SK-N-SH (cell line): Measurements from ENCODE around the gene ZNF398. TPM values are rescaled to one million over a fixed set of nuclear protein-coding genes. Genes with fewer than 3 reads are reported as not detected.

Experiments used
- CTCF ChIA-PET: fragments of 300-600, 350-600 bp; formaldehyde crosslinking; extraction: SDS; loops from one replicate; lab custom pipeline; 2021; lab: Yijun Ruan, JAX
- POLR2A ChIA-PET: fragments of 350-600 bp; sonication (Branson Sonifier 250); formaldehyde crosslinking; extraction: SDS; loops from one replicate; lab custom pipeline; 2020; ENCODE audit warnings: antibody characterized with exemption, inconsistent platforms; lab: Yijun Ruan, JAX
- DNase-seq: peaks from one replicate; pipeline ENCODE4 v3.0.0; 2012
- H2AFZ ChIP-seq: fragments of 200-600 bp; sonication (generic); 2 replicates; pipeline ENCODE4 v1.8.1; 2016; ENCODE audit warnings: antibody characterized with exemption, mild to moderate bottlenecking, low read depth
- H3F3A ChIP-seq: fragments of 200-600 bp; sonication (generic); replicated peaks from 2 replicates; pipeline ENCODE3; 2016; ENCODE audit warnings: antibody characterized with exemption, mild to moderate bottlenecking; ENCODE audit not compliant: insufficient read depth
- H3K27ac ChIP-seq, 2 experiments: fragments of 200-500 bp in 1 of 2; fragments of 200-600 bp in 1 of 2; sonication (Bioruptor generic) in 1 of 2; sonication (generic), shearing (Covaris generic) in 1 of 2; 2 replicates each; pipeline versions ENCODE4 v1.5.1 to v1.6.1; 2014 to 2016; ENCODE audit warnings: low read depth in 2 of 2, inconsistent platforms in 1 of 2, low read length in 1 of 2, mild to moderate bottlenecking in 1 of 2, mixed read lengths in 1 of 2
- H3K27me3 ChIP-seq: fragments of 200-600 bp; sonication (generic), shearing (Covaris generic); 2 replicates; pipeline ENCODE4 v1.6.1; 2016; ENCODE audit warnings: mixed run types; ENCODE audit not compliant: insufficient read depth
- H3K36me3 ChIP-seq, 2 experiments: fragments of 200-500 bp in 1 of 2; fragments of 200-600 bp in 1 of 2; sonication (Bioruptor generic) in 1 of 2; sonication (generic) in 1 of 2; replicated peaks in 1 of 2; 2 replicates each; pipeline versions ENCODE3 to v1.5.1; 2014 to 2016; ENCODE audit warnings: low read length in 1 of 2, mild to moderate bottlenecking in 1 of 2; ENCODE audit not compliant: insufficient read depth in 2 of 2, control insufficient read depth in 1 of 2
- H3K4me1 ChIP-seq, 2 experiments: fragments of 200-500 bp in 1 of 2; fragments of 200-600 bp in 1 of 2; sonication (Bioruptor generic) in 1 of 2; sonication (generic), shearing (Covaris generic) in 1 of 2; 2 replicates each; pipeline versions ENCODE4 v1.5.1 to v1.6.1; 2014 to 2016; ENCODE audit warnings: low read depth in 1 of 2, low read length in 1 of 2, mixed run types in 1 of 2; ENCODE audit not compliant: insufficient read depth in 2 of 2, control insufficient read depth in 1 of 2
- H3K4me2 ChIP-seq: fragments of 200-600 bp; sonication (generic), shearing (Covaris generic); 2 replicates; pipeline ENCODE4 v1.6.1; 2017; ENCODE audit warnings: mixed run types
- H3K4me3 ChIP-seq, 2 experiments: fragments of 200-500 bp in 1 of 2; fragments of 200-600 bp in 1 of 2; sonication (Bioruptor generic) in 1 of 2; sonication (generic), shearing (Covaris generic) in 1 of 2; 2 replicates each; pipeline versions ENCODE4 v1.5.1 to v1.8.1; 2014 to 2016; ENCODE audit warnings: low read depth in 2 of 2, inconsistent platforms in 1 of 2, low read length in 1 of 2, mild to moderate bottlenecking in 1 of 2, mixed read lengths in 1 of 2, moderate library complexity in 1 of 2
- H3K79me2 ChIP-seq: fragments of 200-600 bp; sonication (generic); 2 replicates; pipeline ENCODE4 v1.8.1; 2017; ENCODE audit warnings: mild to moderate bottlenecking; ENCODE audit not compliant: insufficient read depth
- H3K9ac ChIP-seq: fragments of 200-600 bp; sonication (generic); 2 replicates; pipeline ENCODE4 v1.6.1; 2017; ENCODE audit warnings: mixed run types
- H3K9me2 ChIP-seq: fragments of 200-600 bp; sonication (generic); 2 replicates; pipeline ENCODE4 v1.6.1; 2017; ENCODE audit warnings: mixed run types
- H3K9me3 ChIP-seq: fragments of 200-600 bp; sonication (generic); 2 replicates; pipeline ENCODE4 v1.6.1; 2017; ENCODE audit warnings: mixed run types, mild to moderate bottlenecking, moderate library complexity
- H4K20me1 ChIP-seq: fragments of 200-600 bp; sonication (generic); 2 replicates; pipeline ENCODE4 v1.6.1; 2017; ENCODE audit warnings: mild to moderate bottlenecking, mixed run types; ENCODE audit not compliant: insufficient read depth
- EZH2phosphoT487 ChIP-seq: fragments of 200-600 bp; sonication (generic); IDR thresholded peaks from 2 replicates; pipeline ENCODE4 v1.6.1; 2017; ENCODE audit warnings: low read depth, mixed run types, mild to moderate bottlenecking, antibody characterized with exemption, moderate library complexity, borderline replicate concordance
- FOXM1 ChIP-seq: IDR thresholded peaks from 2 replicates; pipeline ENCODE4 v1.4.0; 2012; ENCODE audit warnings: low read depth, mild to moderate bottlenecking
- GABPA ChIP-seq: IDR thresholded peaks from 2 replicates; pipeline ENCODE4 v1.4.0; 2012; ENCODE audit warnings: low read depth, mild to moderate bottlenecking
- JUND ChIP-seq: IDR thresholded peaks from 2 replicates; pipeline ENCODE4 v1.4.0; 2012
- MEF2A ChIP-seq: IDR thresholded peaks from 2 replicates; pipeline ENCODE4 v1.4.0; 2012; ENCODE audit warnings: low read depth, borderline replicate concordance
- MXI1 ChIP-seq: IDR thresholded peaks from 2 replicates; pipeline ENCODE4 v1.6.1; 2012; ENCODE audit warnings: mild to moderate bottlenecking, low read depth, low read length, improper control_type of control experiment
- NFIC ChIP-seq: IDR thresholded peaks from 2 replicates; pipeline ENCODE4 v1.4.0; 2012; ENCODE audit warnings: borderline replicate concordance
- NRF1 ChIP-seq: IDR thresholded peaks from 2 replicates; pipeline ENCODE4 v1.6.1; 2012; ENCODE audit warnings: low read depth, mild to moderate bottlenecking, low read length
- RAD21 ChIP-seq: IDR thresholded peaks from 2 replicates; pipeline ENCODE4 v1.6.1; 2012; ENCODE audit warnings: mild to moderate bottlenecking, low read length
- RFX5 ChIP-seq: IDR thresholded peaks from 2 replicates; pipeline ENCODE4 v1.6.1; 2012; ENCODE audit warnings: mild to moderate bottlenecking, improper control_type of control experiment, low read length
- RXRA ChIP-seq: IDR thresholded peaks from 2 replicates; pipeline ENCODE4 v1.4.0; 2012; ENCODE audit warnings: low read depth, mild to moderate bottlenecking, borderline replicate concordance
- SMC3 ChIP-seq: IDR thresholded peaks from 2 replicates; pipeline ENCODE4 v1.6.1; 2012; ENCODE audit warnings: low read depth, low read length, improper control_type of control experiment
- TCF12 ChIP-seq: IDR thresholded peaks from 2 replicates; pipeline ENCODE4 v1.4.0; 2012
- TEAD4 ChIP-seq: IDR thresholded peaks from 2 replicates; pipeline ENCODE4 v1.4.0; 2012; ENCODE audit warnings: mild to moderate bottlenecking, borderline replicate concordance; ENCODE audit not compliant: insufficient read depth
- YY1 ChIP-seq: IDR thresholded peaks from 2 replicates; pipeline ENCODE4 v1.4.0; 2012; ENCODE audit warnings: low read depth, mild to moderate bottlenecking
- WGBS: methylation state at CpG from one replicate; pipeline ENCODE4 v1.1.6; 2017; ENCODE audit warnings: low lambda C conversion rate; 5-methylcytosine and 5-hydroxymethylcytosine counted together
- polyA plus RNA-seq, 3 experiments: library from polyadenylated mRNA; depleted of rRNA; stranded (reverse); fragments of >200 nt; gene quantifications; 2 replicates each; pipeline ENCODE4 v1.2.3, GENCODE V29; 2012
- TF ChIP-seq, protein P1 (sequence below): IDR thresholded peaks from 2 replicates; pipeline ENCODE4; 2012
- TF ChIP-seq, protein P2 (sequence below): fragments of 150-350 bp; IDR thresholded peaks from 2 replicates; pipeline ENCODE4 v1.6.1; 2017; ENCODE audit warnings: antibody characterized with exemption, low read length, low read depth, borderline replicate concordance
- TF ChIP-seq, protein P3 (sequence below): IDR thresholded peaks from 2 replicates; pipeline ENCODE4 v1.4.0; 2012; ENCODE audit warnings: low read depth
- TF ChIP-seq, protein P4 (sequence below): IDR thresholded peaks from 2 replicates; pipeline ENCODE4 v1.6.1; 2012; ENCODE audit warnings: mild to moderate bottlenecking, low read depth, low read length, moderate library complexity

Gene ZNF398
- polyA plus RNA-seq, 1 of the 3 experiments (the other 2 are of a cell fraction) = 4.5 TPM

DNA sequence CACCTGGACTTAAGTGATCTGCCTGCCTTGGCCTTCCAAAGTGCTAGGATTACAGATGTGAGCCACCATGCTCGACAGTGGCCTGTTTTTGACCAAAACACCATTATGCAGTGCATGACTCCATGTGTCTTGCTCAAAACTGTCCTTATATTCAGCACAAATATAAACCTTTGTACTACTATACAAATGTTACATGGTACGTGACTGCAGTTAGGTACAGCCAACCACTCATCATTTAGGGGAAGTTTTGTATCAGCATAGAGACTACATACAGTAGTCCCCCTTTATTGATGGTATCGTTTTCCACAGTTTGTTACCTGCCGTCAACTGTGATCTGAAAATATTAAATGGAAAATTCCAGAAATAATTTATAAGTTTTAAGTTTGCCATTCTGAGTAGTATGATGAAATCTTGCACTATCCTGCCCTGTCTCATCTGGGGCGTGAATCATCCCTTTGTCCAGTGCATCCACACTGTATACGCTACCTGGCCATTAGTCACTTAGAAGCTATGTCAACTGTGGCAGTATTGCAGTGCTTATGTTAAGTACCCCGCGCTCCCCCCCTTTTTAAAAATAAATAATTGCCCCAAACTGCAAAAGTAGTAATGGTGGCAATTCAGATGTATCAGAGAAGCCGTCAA is 24.8 kb downstream of the ZNF398 start:
- Histone ChIP-seq H3F3A (no peaks in the 10 kb centered on the region), H3K36me3 (peaks cover 30 to 80% of the 10 kb centered on the region in 2 experiments)

DNA sequence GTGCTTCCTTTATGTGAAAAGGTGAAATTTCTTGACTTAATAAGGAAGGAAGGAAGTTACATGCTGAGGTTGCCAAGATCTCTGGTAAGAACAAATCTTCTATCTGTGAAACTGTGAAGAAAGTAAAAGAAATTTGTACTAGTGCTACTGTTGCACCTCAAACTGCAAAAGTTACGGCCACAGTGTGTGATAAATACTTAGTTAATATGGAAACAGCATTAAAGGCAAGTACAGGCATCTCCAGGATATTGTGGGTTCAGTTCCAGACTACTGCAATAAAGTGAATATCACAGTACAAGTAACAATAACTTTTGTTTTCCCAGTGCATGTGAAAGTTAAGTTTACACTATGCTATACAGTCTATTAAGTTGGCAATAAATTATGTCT is 25.3 kb downstream of the ZNF398 start:
- 97% methylated on average over 1 of the region's 1 CpG for WGBS
- Histone ChIP-seq H3K4me1 (peaks cover 0 to 13% of the 10 kb centered on the region in 2 experiments; a peak in 2 of 4 replicates), H3K27ac (no peak overlapping the region), H3K9me3 (no peaks in the 10 kb centered on the region), H3K9ac (no peak overlapping the region), H4K20me1 (no peaks in the 10 kb centered on the region), H3K4me2 (no peak overlapping the region), H3K79me2 (no peaks in the 10 kb centered on the region), H3K4me3 (no peak overlapping the region), H3K27me3 (no peaks in the 10 kb centered on the region), H3K36me3 (peaks cover 29 to 80% of the 10 kb centered on the region in 2 experiments), H2AFZ (no peak overlapping the region), H3K9me2 (no peaks in the 10 kb centered on the region), H3F3A (no peaks in the 10 kb centered on the region)
- ChIA-PET POLR2A (no interaction called here), CTCF (interaction anchor here (0.9 kb wide), 1 partner anchor 25 kb away, joined by 4 read pairs; the partner anchor contains the start of gene ZNF398)
- DNase-seq = no peak
- TF ChIP-seq SMC3 (no peak), JUND (no peak), TCF12 (no peak), MEF2A (no peak), TEAD4 (no peak), RFX5 (no peak), NRF1 (no peak), MXI1 (no peak), EZH2phosphoT487 (no peak), NFIC (no peak), RXRA (no peak), YY1 (no peak)
- TF ChIP-seq, protein P1, sequence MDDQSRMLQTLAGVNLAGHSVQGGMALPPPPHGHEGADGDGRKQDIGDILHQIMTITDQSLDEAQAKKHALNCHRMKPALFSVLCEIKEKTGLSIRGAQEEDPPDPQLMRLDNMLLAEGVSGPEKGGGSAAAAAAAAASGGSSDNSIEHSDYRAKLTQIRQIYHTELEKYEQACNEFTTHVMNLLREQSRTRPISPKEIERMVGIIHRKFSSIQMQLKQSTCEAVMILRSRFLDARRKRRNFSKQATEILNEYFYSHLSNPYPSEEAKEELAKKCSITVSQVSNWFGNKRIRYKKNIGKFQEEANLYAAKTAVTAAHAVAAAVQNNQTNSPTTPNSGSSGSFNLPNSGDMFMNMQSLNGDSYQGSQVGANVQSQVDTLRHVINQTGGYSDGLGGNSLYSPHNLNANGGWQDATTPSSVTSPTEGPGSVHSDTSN = no peak
- TF ChIP-seq, protein P2, sequence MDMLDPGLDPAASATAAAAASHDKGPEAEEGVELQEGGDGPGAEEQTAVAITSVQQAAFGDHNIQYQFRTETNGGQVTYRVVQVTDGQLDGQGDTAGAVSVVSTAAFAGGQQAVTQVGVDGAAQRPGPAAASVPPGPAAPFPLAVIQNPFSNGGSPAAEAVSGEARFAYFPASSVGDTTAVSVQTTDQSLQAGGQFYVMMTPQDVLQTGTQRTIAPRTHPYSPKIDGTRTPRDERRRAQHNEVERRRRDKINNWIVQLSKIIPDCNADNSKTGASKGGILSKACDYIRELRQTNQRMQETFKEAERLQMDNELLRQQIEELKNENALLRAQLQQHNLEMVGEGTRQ = no peak
- TF ChIP-seq, protein P3, sequence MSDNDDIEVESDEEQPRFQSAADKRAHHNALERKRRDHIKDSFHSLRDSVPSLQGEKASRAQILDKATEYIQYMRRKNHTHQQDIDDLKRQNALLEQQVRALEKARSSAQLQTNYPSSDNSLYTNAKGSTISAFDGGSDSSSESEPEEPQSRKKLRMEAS = no peak

More for the DNA sequence above, 24.8 kb downstream of the ZNF398 start:
- CTCF ChIA-PET = interaction anchor here (0.5 to 0.9 kb wide), 2 partner anchors 25 to 81 kb away, joined by 4 read pairs; partner anchors contain the start of gene ZNF398
- H3K4me2 ChIP-seq = no peak overlapping the region
- H3K27ac ChIP-seq = no peak overlapping the region
- H3K9me3 ChIP-seq = no peaks in the 10 kb centered on the region
- no peaks in the 10 kb centered on the region for H4K20me1 ChIP-seq
- no peak overlapping the region for H3K9ac ChIP-seq
- H3K27me3 ChIP-seq = no peaks in the 10 kb centered on the region
- H2AFZ ChIP-seq = no peak overlapping the region
- H3K9me2 ChIP-seq = no peaks in the 10 kb centered on the region
- WGBS = 82% methylated on average over 9 of the region's 9 CpGs
- POLR2A ChIA-PET = no interaction called here
- H3K4me1 ChIP-seq = peaks cover 0 to 13% of the 10 kb centered on the region in 2 experiments; a peak in 2 of 4 replicates
- no peak for TF ChIP-seq SMC3
- TF ChIP-seq NRF1 = no peak
- TF ChIP-seq FOXM1 = no peak
- TF ChIP-seq, protein P4, sequence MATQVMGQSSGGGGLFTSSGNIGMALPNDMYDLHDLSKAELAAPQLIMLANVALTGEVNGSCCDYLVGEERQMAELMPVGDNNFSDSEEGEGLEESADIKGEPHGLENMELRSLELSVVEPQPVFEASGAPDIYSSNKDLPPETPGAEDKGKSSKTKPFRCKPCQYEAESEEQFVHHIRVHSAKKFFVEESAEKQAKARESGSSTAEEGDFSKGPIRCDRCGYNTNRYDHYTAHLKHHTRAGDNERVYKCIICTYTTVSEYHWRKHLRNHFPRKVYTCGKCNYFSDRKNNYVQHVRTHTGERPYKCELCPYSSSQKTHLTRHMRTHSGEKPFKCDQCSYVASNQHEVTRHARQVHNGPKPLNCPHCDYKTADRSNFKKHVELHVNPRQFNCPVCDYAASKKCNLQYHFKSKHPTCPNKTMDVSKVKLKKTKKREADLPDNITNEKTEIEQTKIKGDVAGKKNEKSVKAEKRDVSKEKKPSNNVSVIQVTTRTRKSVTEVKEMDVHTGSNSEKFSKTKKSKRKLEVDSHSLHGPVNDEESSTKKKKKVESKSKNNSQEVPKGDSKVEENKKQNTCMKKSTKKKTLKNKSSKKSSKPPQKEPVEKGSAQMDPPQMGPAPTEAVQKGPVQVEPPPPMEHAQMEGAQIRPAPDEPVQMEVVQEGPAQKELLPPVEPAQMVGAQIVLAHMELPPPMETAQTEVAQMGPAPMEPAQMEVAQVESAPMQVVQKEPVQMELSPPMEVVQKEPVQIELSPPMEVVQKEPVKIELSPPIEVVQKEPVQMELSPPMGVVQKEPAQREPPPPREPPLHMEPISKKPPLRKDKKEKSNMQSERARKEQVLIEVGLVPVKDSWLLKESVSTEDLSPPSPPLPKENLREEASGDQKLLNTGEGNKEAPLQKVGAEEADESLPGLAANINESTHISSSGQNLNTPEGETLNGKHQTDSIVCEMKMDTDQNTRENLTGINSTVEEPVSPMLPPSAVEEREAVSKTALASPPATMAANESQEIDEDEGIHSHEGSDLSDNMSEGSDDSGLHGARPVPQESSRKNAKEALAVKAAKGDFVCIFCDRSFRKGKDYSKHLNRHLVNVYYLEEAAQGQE = no peak
- TF ChIP-seq YY1 = no peak
- no peak for TF ChIP-seq RXRA
- TF ChIP-seq RAD21 = no peak
- TF ChIP-seq, protein P2 = no peak
- TF ChIP-seq JUND = no peak
- no peak for TF ChIP-seq GABPA
- H3K79me2 ChIP-seq = no peaks in the 10 kb centered on the region
- no peak for DNase-seq
- no peak overlapping the region for H3K4me3 ChIP-seq
